Loucy (cell line): ENCODE results near the gene CORO1C.
A peak's percentile ranks its signal among the peaks of the same experiment; 100 is the strongest.
"Not testable (repeated sequence)": the region's sequence is repeated elsewhere in the genome, so short reads cannot be mapped to it uniquely, and the experiment has no call there.

Experiments used
- H2AFZ ChIP-seq: fragments of 200-600 bp; sonication (generic); 2 replicates; pipeline ENCODE4 v1.6.0; 2016; ENCODE audit warnings: antibody characterized with exemption, mild to moderate bottlenecking, low read length, moderate library complexity
- H3F3A ChIP-seq: fragments of 200-600 bp; 2 replicates; pipeline ENCODE4 v1.6.0; 2016; ENCODE audit warnings: antibody characterized with exemption, low read depth, mild to moderate bottlenecking
- H3K27me3 ChIP-seq: fragments of 200-600 bp; sonication (generic); 2 replicates; pipeline ENCODE4 v1.6.1; 2014; ENCODE audit warnings: low read length, mild to moderate bottlenecking; ENCODE audit not compliant: insufficient read depth, poor library complexity, severe bottlenecking
- H3K36me3 ChIP-seq: fragments of 200-600 bp; sonication (generic); 2 replicates; pipeline ENCODE4 v1.6.1; 2016; ENCODE audit warnings: low read length; ENCODE audit not compliant: insufficient read depth
- H3K4me1 ChIP-seq: fragments of 200-600 bp; sonication (generic); 2 replicates; pipeline ENCODE4 v1.5.1; 2014; ENCODE audit warnings: low read length, mild to moderate bottlenecking; ENCODE audit not compliant: insufficient read depth, poor library complexity, severe bottlenecking
- H3K4me2 ChIP-seq: fragments of 200-600 bp; sonication (generic); 2 replicates; pipeline ENCODE4 v1.6.0; 2014; ENCODE audit warnings: antibody characterized with exemption, low read length, low read depth, mild to moderate bottlenecking; ENCODE audit not compliant: poor library complexity, severe bottlenecking
- H3K4me3 ChIP-seq: fragments of 200-600 bp; sonication (generic); 2 replicates; pipeline ENCODE4 v1.5.1; 2014; ENCODE audit warnings: low read length, mild to moderate bottlenecking, mixed read lengths; ENCODE audit not compliant: poor library complexity, severe bottlenecking
- H3K79me2 ChIP-seq: fragments of 200-600 bp; sonication (generic); 2 replicates; pipeline ENCODE4 v1.6.1; 2014; ENCODE audit warnings: low read length; ENCODE audit not compliant: insufficient read depth
- H3K9ac ChIP-seq: fragments of 200-600 bp; sonication (generic); 2 replicates; pipeline ENCODE4 v1.6.0; 2014; ENCODE audit warnings: mild to moderate bottlenecking, low read depth, low read length, moderate library complexity; ENCODE audit not compliant: poor library complexity, severe bottlenecking
- H3K9me2 ChIP-seq: fragments of 200-600 bp; sonication (generic); replicated peaks from 2 replicates; pipeline ENCODE4 v1.6.1; 2016; ENCODE audit warnings: low read depth, low read length, mixed read lengths
- H3K9me3 ChIP-seq: fragments of 200-600 bp; sonication (generic); 2 replicates; pipeline ENCODE4 v1.6.1; 2014; ENCODE audit warnings: mild to moderate bottlenecking, antibody characterized with exemption, low read length, low read depth; ENCODE audit not compliant: insufficient read depth
- H4K20me1 ChIP-seq: fragments of 200-600 bp; sonication (generic); 2 replicates; pipeline ENCODE4 v1.6.0; 2014; ENCODE audit warnings: antibody characterized with exemption, low read length, mild to moderate bottlenecking; ENCODE audit not compliant: insufficient read depth, poor library complexity, severe bottlenecking
- EZH2phosphoT487 ChIP-seq: fragments of 200-600 bp; IDR thresholded peaks from 2 replicates; pipeline ENCODE4 v1.6.1; 2018; ENCODE audit warnings: antibody characterized with exemption, mild to moderate bottlenecking, moderate library complexity, borderline replicate concordance
- TF ChIP-seq, protein P1 (sequence below): fragments of 200-600 bp; sonication (generic); conservative IDR thresholded peaks from 2 replicates; pipeline ENCODE4 v1.5.1; 2014; ENCODE audit warnings: mild to moderate bottlenecking, antibody characterized with exemption, low read length

CORO1C gene

DNA sequence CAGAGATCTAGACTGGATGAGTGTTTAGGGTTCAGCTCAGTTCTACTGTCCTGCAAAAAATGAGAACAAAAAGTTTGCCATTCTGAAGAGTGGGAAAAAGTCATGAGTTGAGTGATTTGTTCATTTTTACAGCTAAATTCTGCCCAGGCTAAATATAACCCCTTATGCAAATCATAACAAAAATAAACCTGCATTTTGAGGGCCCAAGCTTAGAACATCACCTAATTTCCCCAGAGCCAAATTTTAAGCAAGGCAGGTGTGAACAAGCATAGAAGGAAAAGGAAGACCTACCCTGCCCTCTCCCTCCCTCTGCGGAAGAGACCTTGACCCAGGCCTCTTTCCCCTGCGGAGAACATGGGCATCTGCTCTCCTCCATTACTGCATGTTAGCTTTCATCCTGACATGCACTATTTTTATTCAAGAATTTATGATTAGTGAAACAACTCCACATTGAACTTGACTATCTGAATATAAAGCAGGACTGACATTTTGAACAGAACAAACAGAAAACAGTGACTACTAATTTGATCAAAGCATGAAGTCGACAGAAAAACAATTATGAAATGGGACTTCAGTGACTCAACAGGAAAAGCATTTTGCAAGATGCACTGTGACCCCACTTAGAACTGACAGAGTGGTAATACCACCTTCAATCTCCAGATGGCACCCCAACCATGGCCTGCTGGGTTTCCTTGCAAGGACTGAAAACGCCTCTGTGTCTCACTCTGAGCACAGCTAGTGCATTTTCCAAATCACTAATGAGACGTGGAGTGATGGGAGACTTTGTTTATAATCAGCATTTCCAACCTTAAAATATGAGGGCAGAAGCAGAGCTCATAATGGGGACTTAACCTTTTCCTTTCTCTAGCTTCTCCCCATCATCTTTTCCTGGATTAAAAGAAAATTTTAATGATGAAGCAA is 66.7 kb downstream of the CORO1C start:
- TF ChIP-seq EZH2phosphoT487: no peak
- TF ChIP-seq, protein P1, sequence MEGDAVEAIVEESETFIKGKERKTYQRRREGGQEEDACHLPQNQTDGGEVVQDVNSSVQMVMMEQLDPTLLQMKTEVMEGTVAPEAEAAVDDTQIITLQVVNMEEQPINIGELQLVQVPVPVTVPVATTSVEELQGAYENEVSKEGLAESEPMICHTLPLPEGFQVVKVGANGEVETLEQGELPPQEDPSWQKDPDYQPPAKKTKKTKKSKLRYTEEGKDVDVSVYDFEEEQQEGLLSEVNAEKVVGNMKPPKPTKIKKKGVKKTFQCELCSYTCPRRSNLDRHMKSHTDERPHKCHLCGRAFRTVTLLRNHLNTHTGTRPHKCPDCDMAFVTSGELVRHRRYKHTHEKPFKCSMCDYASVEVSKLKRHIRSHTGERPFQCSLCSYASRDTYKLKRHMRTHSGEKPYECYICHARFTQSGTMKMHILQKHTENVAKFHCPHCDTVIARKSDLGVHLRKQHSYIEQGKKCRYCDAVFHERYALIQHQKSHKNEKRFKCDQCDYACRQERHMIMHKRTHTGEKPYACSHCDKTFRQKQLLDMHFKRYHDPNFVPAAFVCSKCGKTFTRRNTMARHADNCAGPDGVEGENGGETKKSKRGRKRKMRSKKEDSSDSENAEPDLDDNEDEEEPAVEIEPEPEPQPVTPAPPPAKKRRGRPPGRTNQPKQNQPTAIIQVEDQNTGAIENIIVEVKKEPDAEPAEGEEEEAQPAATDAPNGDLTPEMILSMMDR: peak; percentile 96
- peak overlapping the region; percentile 17 for H3K9ac ChIP-seq
- H3K4me3 ChIP-seq: no peak overlapping the region
- H3K4me1 ChIP-seq: peaks cover 10% of the 10 kb centered on the region
- peaks cover 25% of the 10 kb centered on the region; the same call in 1 of the 2 replicates for H3K36me3 ChIP-seq
- H3K9me2 ChIP-seq: no peaks in the 10 kb centered on the region
- no peaks in the 10 kb centered on the region for H3F3A ChIP-seq
- no peaks in the 10 kb centered on the region for H3K27me3 ChIP-seq
- no peak overlapping the region for H3K4me2 ChIP-seq
- H3K9me3 ChIP-seq: no peaks in the 10 kb centered on the region
- no peak overlapping the region for H2AFZ ChIP-seq
- H3K79me2 ChIP-seq: peaks cover 60% of the 10 kb centered on the region
- peaks cover 4% of the 10 kb centered on the region for H4K20me1 ChIP-seq

DNA sequence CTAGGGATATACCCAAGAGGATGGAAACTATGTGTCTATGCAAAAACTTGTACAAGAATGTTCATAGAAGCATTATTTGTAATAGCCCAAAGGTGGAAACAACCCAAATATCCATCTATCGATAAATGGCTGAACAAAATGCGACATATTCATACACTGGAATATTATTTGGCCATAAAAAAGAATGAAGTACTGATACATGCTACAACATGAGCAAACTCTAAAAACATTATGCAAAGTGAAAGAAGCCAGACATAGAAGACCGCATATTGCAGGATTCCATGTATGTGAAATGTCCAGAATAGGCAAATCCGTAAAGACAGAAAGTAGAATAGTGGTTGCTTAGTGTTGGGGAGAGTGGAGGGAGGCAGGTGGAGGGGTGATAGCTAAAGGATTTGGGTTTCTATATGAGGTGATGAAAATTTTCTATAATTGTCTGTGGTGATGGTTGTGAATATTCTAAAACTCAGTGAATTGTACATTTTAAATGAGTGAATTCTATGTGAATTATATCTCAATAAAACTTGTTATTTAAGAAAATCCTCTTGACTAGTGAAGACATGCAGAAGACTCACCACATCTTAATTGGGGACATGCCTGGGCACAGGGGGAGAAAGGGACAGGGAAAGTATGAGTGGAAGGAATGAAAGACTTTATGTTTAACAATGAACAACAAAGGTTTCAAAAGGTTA is 67.8 kb downstream of the CORO1C start:
- no peaks in the 10 kb centered on the region for H3K9me2 ChIP-seq
- H4K20me1 ChIP-seq: peaks cover 4% of the 10 kb centered on the region
- H3K27me3 ChIP-seq: no peaks in the 10 kb centered on the region
- peaks cover 10% of the 10 kb centered on the region for H3K4me1 ChIP-seq
- H3K4me3 ChIP-seq: no peak overlapping the region
- no peak overlapping the region for H2AFZ ChIP-seq
- H3K9me3 ChIP-seq: no peaks in the 10 kb centered on the region
- H3F3A ChIP-seq: no peaks in the 10 kb centered on the region
- H3K36me3 ChIP-seq: peaks cover 32% of the 10 kb centered on the region; the same call in 1 of the 2 replicates
- peaks cover 57% of the 10 kb centered on the region for H3K79me2 ChIP-seq
- no peak overlapping the region for H3K4me2 ChIP-seq
- H3K9ac ChIP-seq: no peak overlapping the region
- TF ChIP-seq, protein P1: no peak
- no peak for TF ChIP-seq EZH2phosphoT487

DNA sequence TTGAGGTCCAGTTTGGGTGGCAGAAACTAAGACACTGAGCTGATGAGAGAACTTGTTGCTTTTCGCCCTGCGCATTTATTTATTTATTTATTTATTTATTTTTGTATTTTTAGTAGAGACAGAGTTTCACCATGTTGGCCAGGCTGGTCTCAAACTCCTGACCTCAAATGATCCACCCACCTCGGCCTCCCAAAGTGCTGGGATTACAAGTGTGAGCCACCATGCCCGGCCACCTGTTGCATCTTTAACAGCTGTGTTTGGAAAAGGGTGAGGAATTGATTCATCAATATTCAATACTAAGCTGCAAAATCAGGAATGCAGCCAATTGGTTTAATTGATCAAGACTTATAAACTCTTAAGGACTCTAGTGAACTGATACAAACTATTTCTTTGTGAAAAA is 73.2 kb downstream of the CORO1C start:
- not testable (repeated sequence) for H2AFZ ChIP-seq, H3K4me2 ChIP-seq, H3K4me1 ChIP-seq, H3K27me3 ChIP-seq, H4K20me1 ChIP-seq, H3F3A ChIP-seq, H3K9ac ChIP-seq, H3K9me2 ChIP-seq, H3K9me3 ChIP-seq, H3K4me3 ChIP-seq
- H3K36me3 ChIP-seq: peaks cover 57% of the 10 kb centered on the region; the same call in 1 of the 2 replicates
- peaks cover 11% of the 10 kb centered on the region for H3K79me2 ChIP-seq
